HPDE6-E6E7 (cell line): ENCODE data around the gene KLHL18.

Experiments
- DNase-seq: peaks from one replicate; pipeline ENCODE4 v3.0.0; 2011; ENCODE audit warnings: missing footprints; ENCODE audit errors: extremely low spot score

KLHL18 gene

GRCh38 chr3:47394140-47394870 lies 111.6 kb downstream of the KLHL18 start:
- DNase-seq = no peak

GRCh38 chr3:47394881-47395280 lies 112.1 kb downstream of the KLHL18 start:
- no peak for DNase-seq
